ENCODE results near the gene ASNSD1. TPM values are rescaled to one million over a fixed set of nuclear protein-coding genes. Genes with fewer than 3 reads are reported as not detected.
"Not testable (repeated sequence)": the region's sequence is repeated elsewhere in the genome, so short reads cannot be mapped to it uniquely, and the experiment has no call there.

ASNSD1 gene
- total RNA-seq, 2 experiments from 2014 or later = 31.9 to 36.8 TPM

GRCh38 chr2:189702071-189702470 lies 40.8 kb downstream of the ASNSD1 start:
- DNase-seq (ENCODE audit: low spot score) = peak; percentile 9

GRCh38 chr2:189709501-189710221 lies 48.4 kb downstream of the ASNSD1 start:
- Histone ChIP-seq H3K79me2 (ENCODE audit: insufficient read depth, low read depth, low read length) (no peaks in the 10 kb centered on the region), H2AFZ (ENCODE audit: low read length) (no peak overlapping the region), H3K36me3 (ENCODE audit: insufficient read depth, low read length) (no peaks in the 10 kb centered on the region), H3K4me3 (ENCODE audit: low read depth, low read length, poor library complexity, severe bottlenecking) (no peak overlapping the region), H3K9me2 (ENCODE audit: insufficient read depth, low read length) (no peaks in the 10 kb centered on the region), H3K27ac (ENCODE audit: low read depth, low read length, poor library complexity, severe bottlenecking) (no peak overlapping the region), H3K4me1 (ENCODE audit: insufficient read depth, low read length, poor library complexity, severe bottlenecking) (no peaks in the 10 kb centered on the region), H3K9me3 (ENCODE audit: low read length) (no peaks in the 10 kb centered on the region), H3K4me2 (ENCODE audit: low read length) (no peak overlapping the region), H4K20me1 (ENCODE audit: insufficient read depth, low read length) (no peaks in the 10 kb centered on the region)
- TF ChIP-seq EZH2phosphoT487 (IDR thresholded peaks at IDR 0.05; ENCODE audit: borderline replicate concordance, low read depth, low read length) = no peak
- TF ChIP-seq CTCF (conservative IDR thresholded peaks at IDR 0.05; ENCODE audit: low read length) = no peak
- intact Hi-C loops (cut with micrococcal nuclease; ENCODE audit: unreplicated experiment) = no loop called here
- BruUV-seq (replicated peaks) = no TSS peak
- CTCF ChIA-PET (ENCODE audit: unreplicated experiment) = no interaction called here
- no peak for DNase-seq (ENCODE audit: low spot score)
- POLR2A ChIA-PET = interaction anchor here (0.9 to 1.2 kb wide), 2 partner anchors 15 to 86 kb away, joined by 3 read pairs; no protein-coding TSS in a partner anchor

More at GRCh38 chr2:189702071-189702470, 40.8 kb downstream of the ASNSD1 start:
- intact Hi-C loops (cut with micrococcal nuclease; ENCODE audit: unreplicated experiment) = no loop called here
- H3K36me3 ChIP-seq (ENCODE audit: insufficient read depth, low read length) = no peaks in the 10 kb centered on the region
- H3K27ac ChIP-seq (ENCODE audit: low read depth, low read length, poor library complexity, severe bottlenecking) = no peak overlapping the region
- H3K9me3 ChIP-seq (ENCODE audit: low read length) = no peaks in the 10 kb centered on the region
- no peaks in the 10 kb centered on the region for H3K4me1 ChIP-seq (ENCODE audit: insufficient read depth, low read length, poor library complexity, severe bottlenecking)
- CTCF ChIA-PET (ENCODE audit: unreplicated experiment) = no interaction called here
- no peaks in the 10 kb centered on the region for H3K79me2 ChIP-seq (ENCODE audit: insufficient read depth, low read depth, low read length)
- BruUV-seq (replicated peaks) = no TSS peak
- no peak overlapping the region for H3K4me2 ChIP-seq (ENCODE audit: low read length)
- no peak overlapping the region for H3K4me3 ChIP-seq (ENCODE audit: low read depth, low read length, poor library complexity, severe bottlenecking)
- TF ChIP-seq CTCF (conservative IDR thresholded peaks at IDR 0.05; ENCODE audit: low read length) (0 out of 2 replicates have a peak, but pooled peaks have one; percentile 28), EZH2phosphoT487 (IDR thresholded peaks at IDR 0.05; ENCODE audit: borderline replicate concordance, low read depth, low read length) (no peak)
- no peaks in the 10 kb centered on the region for H3K9me2 ChIP-seq (ENCODE audit: insufficient read depth, low read length)
- H4K20me1 ChIP-seq (ENCODE audit: insufficient read depth, low read length) = no peaks in the 10 kb centered on the region
- POLR2A ChIA-PET = no interaction called here
- no peak overlapping the region for H2AFZ ChIP-seq (ENCODE audit: low read length)

GRCh38 chr2:189717593-189717992 lies 56.3 kb downstream of the ASNSD1 start:
- intact Hi-C loops (cut with micrococcal nuclease; ENCODE audit: unreplicated experiment); H3K9me3 ChIP-seq (ENCODE audit: low read length); H3K4me3 ChIP-seq (ENCODE audit: low read depth, low read length, poor library complexity, severe bottlenecking); DNase-seq (ENCODE audit: low spot score); H2AFZ ChIP-seq (ENCODE audit: low read length); H4K20me1 ChIP-seq (ENCODE audit: insufficient read depth, low read length); H3K4me2 ChIP-seq (ENCODE audit: low read length); POLR2A ChIA-PET; H3K9me2 ChIP-seq (ENCODE audit: insufficient read depth, low read length); CTCF ChIA-PET (ENCODE audit: unreplicated experiment); H3K79me2 ChIP-seq (ENCODE audit: insufficient read depth, low read depth, low read length); H3K27ac ChIP-seq (ENCODE audit: low read depth, low read length, poor library complexity, severe bottlenecking); H3K36me3 ChIP-seq (ENCODE audit: insufficient read depth, low read length); H3K4me1 ChIP-seq (ENCODE audit: insufficient read depth, low read length, poor library complexity, severe bottlenecking); BruUV-seq (replicated peaks): not testable (repeated sequence)

Data from OCI-LY7 (cell line).